WI38 (cell line): ENCODE measurements around the gene ZAR1L.

ENCODE experiments used
- H3K4me3 ChIP-seq: 2 replicates; pipeline ENCODE4 v1.5.1; 2011; ENCODE audit warnings: low read depth, mild to moderate bottlenecking, control low read depth, low read length
- CTCF ChIP-seq: IDR thresholded peaks from 2 replicates; pipeline ENCODE4 v1.5.1; 2012; ENCODE audit warnings: low read depth, mild to moderate bottlenecking, control low read depth, low read length

Gene ZAR1L

GRCh38 chr13:32311188-32311897, 3.8 kb downstream of the ZAR1L start:
- no peak for TF ChIP-seq CTCF

DNA sequence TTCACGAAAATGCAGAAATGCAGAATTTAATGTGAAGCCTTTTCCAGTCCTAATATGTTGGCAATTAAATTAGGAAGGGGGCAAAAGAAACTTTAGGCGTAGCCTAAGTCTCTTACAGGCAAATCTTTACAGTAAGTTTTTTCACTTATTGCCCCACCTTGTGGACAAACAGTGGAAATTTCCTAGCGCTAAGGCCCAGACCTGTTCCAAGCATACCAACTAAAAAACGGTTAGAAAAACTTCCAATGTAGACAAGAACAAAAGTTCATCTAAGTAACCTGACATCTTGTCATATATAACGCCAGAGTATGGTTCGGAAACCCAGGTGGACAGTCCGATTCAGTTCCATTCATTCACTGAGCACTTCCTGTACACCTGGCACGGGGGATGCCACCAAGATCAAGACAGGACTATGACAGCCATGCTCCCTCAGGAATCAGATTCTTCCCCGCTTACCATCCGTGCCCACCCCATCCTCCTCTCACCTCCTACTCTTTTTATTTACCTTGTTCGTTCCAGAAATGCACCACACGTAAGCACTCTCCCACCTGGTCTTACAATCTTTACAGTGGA, 4.9 kb downstream of the ZAR1L start:
- peak; percentile 50 for TF ChIP-seq CTCF
- no peak overlapping the region for H3K4me3 ChIP-seq

More at GRCh38 chr13:32311188-32311897, 3.8 kb downstream of the ZAR1L start:
- no peak overlapping the region for H3K4me3 ChIP-seq

GRCh38 chr13:32309312-32310133, 5.6 kb downstream of the ZAR1L start:
- TF ChIP-seq CTCF = no peak
- no peak overlapping the region for H3K4me3 ChIP-seq

DNA sequence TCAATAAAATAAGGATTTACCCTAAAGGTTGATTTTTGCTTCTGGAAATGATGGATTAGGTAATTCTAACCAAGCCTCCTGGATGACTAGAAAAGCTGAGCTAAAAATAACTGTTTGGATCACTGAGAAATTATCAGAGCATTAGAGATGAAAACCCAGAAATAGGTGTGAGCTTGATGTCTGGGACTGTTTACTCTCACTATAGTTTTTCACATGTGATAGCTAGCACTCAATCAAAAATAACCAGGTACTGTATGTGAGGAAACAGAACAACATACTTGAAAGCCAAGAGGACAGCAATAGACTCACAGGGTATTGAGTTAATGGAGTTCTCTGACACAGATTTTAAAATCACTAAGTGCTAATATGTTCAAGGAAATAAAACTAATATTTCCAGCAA, 9.5 kb downstream of the ZAR1L start:
- TF ChIP-seq CTCF = no peak
- H3K4me3 ChIP-seq = no peak overlapping the region

- TF ChIP-seq CTCF = no peak
- no peak overlapping the region for H3K4me3 ChIP-seq
Measured at GRCh38 chr13:32302461-32302860, 12.7 kb downstream of the ZAR1L start.

GRCh38 chr13:32300920-32301319, 14.2 kb downstream of the ZAR1L start:
- no peak overlapping the region for H3K4me3 ChIP-seq
- TF ChIP-seq CTCF = no peak

DNA sequence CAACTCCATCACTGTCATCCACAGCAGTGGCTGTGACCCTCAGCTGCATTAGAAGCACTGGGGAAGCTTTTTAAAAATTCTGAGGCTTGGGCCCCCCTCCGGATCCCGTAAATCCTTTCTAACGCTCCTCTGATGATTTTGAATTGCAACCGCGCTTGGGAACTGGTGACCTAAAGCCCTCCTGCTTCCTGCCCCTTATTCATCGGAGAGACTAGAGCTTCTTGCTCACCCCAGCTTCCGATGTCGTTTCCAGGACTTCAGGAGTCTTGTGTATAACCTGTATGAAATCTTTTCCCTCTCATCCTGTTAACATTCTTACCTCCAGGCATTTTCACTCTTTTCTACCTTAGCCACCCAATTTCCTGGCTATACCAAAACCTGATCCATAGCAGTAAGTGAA, 14.8 kb downstream of the ZAR1L start:
- no peak overlapping the region for H3K4me3 ChIP-seq
- no peak for TF ChIP-seq CTCF
